ENCODE measurements around the gene TCF7. TPM values are rescaled to one million over a fixed set of nuclear protein-coding genes. Genes with fewer than 3 reads are reported as not detected.

The TCF7 gene
- polyA plus RNA-seq, 1 of the 3 experiments (the other 2 are of a cell fraction) = 2.7 TPM

DNA sequence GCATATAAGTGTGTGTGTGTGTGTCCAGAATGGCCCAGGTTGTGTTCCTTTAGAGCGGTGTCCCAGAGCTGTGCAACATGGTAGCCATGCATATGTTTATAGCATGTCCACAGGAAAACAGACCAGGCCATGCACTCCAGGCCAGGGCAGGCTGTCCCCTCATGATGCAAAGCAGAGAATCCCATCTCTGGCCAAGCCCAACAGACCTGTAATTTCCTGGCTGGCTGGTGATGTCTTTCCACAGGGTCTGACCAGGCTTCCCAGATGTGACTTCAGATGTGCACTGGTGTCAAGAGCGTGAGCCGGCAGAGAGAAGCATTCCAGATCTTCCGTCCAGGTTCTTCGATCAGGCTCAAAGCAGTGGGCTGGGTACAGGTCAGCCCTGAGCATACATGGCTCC, 21.1 kb upstream of the TCF7 start:
- no peaks in the 10 kb centered on the region for H4K20me1 ChIP-seq (ENCODE audit: insufficient read depth)
- peaks cover 0 to 59% of the 10 kb centered on the region in 2 experiments; a peak in 1 of 4 replicates for H3K4me1 ChIP-seq (ENCODE audit: control insufficient read depth in 1 of 2, insufficient read depth in 2 of 2, low read depth in 1 of 2, low read length in 1 of 2)
- 80% methylated on average over 1 of the region's 5 CpGs for WGBS (ENCODE audit: low lambda C conversion rate)
- H3K27me3 ChIP-seq (ENCODE audit: insufficient read depth) = no peaks in the 10 kb centered on the region
- H3K9me3 ChIP-seq = no peaks in the 10 kb centered on the region
- TF ChIP-seq FOXJ3 (CRISPR knock-in tag; IDR thresholded peaks at IDR 0.05) = no peak
- no peak for TF ChIP-seq TCF12 (IDR thresholded peaks at IDR 0.05)
- ChIA-PET CTCF (interaction anchor here (3.4 to 5.3 kb wide), 2 partner anchors 8 to 53 kb away, joined by 20 to 31 read pairs; no protein-coding TSS in a partner anchor), POLR2A (no interaction called here)
- H3K9me2 ChIP-seq = no peaks in the 10 kb centered on the region
- peak overlapping the region in 1 of 2 experiments; percentile 73; a peak in 1 of 4 replicates for H3K27ac ChIP-seq (ENCODE audit: low read depth in 2 of 2, low read length in 1 of 2)
- no peaks in the 10 kb centered on the region for H3F3A ChIP-seq (replicated peaks; ENCODE audit: insufficient read depth)
- H3K36me3 ChIP-seq (replicated peaks in 1 of 2; ENCODE audit: control insufficient read depth in 1 of 2, insufficient read depth in 2 of 2, low read length in 1 of 2) = no peaks in the 10 kb centered on the region
- no peak for DNase-seq
- H3K4me3 ChIP-seq (ENCODE audit: low read depth in 2 of 2, low read length in 1 of 2) = no peak overlapping the region
- H2AFZ ChIP-seq (ENCODE audit: low read depth) = no peak overlapping the region
- H3K4me2 ChIP-seq = no peak overlapping the region
- H3K79me2 ChIP-seq (ENCODE audit: insufficient read depth) = no peaks in the 10 kb centered on the region
- no peak overlapping the region for H3K9ac ChIP-seq

GRCh38 chr5:134095293-134095692, 19.2 kb upstream of the TCF7 start:
- Histone ChIP-seq H3K9me3 (no peaks in the 10 kb centered on the region), H3K36me3 (replicated peaks in 1 of 2; ENCODE audit: control insufficient read depth in 1 of 2, insufficient read depth in 2 of 2, low read length in 1 of 2) (no peaks in the 10 kb centered on the region), H3F3A (replicated peaks; ENCODE audit: insufficient read depth) (no peaks in the 10 kb centered on the region), H3K9ac (no peak overlapping the region), H2AFZ (ENCODE audit: low read depth) (no peak overlapping the region), H4K20me1 (ENCODE audit: insufficient read depth) (no peaks in the 10 kb centered on the region), H3K27ac (ENCODE audit: low read depth in 2 of 2, low read length in 1 of 2) (no peak overlapping the region), H3K4me3 (ENCODE audit: low read depth in 2 of 2, low read length in 1 of 2) (no peak overlapping the region), H3K4me1 (ENCODE audit: control insufficient read depth in 1 of 2, insufficient read depth in 2 of 2, low read depth in 1 of 2, low read length in 1 of 2) (peaks cover 5 to 59% of the 10 kb centered on the region in 2 experiments; a peak in 2 of 4 replicates), H3K4me2 (no peak overlapping the region), H3K9me2 (no peaks in the 10 kb centered on the region), H3K27me3 (ENCODE audit: insufficient read depth) (no peaks in the 10 kb centered on the region), H3K79me2 (ENCODE audit: insufficient read depth) (no peaks in the 10 kb centered on the region)
- ChIA-PET POLR2A (no interaction called here), CTCF (interaction anchor here (1.4 to 5.3 kb wide), 3 partner anchors 9 to 55 kb away, joined by 4 to 31 read pairs (median 7); no protein-coding TSS in a partner anchor)
- DNase-seq = no peak
- WGBS (ENCODE audit: low lambda C conversion rate) = 87% methylated on average over 3 of the region's 3 CpGs
- TF ChIP-seq RCOR1 (IDR thresholded peaks at IDR 0.05; ENCODE audit: low read length) (no peak), CHD2 (IDR thresholded peaks at IDR 0.05; ENCODE audit: low read length, partially characterized antibody) (no peak), MAX (IDR thresholded peaks at IDR 0.05; ENCODE audit: low read depth) (no peak), RFX5 (IDR thresholded peaks at IDR 0.05; ENCODE audit: low read length) (no peak)

DNA sequence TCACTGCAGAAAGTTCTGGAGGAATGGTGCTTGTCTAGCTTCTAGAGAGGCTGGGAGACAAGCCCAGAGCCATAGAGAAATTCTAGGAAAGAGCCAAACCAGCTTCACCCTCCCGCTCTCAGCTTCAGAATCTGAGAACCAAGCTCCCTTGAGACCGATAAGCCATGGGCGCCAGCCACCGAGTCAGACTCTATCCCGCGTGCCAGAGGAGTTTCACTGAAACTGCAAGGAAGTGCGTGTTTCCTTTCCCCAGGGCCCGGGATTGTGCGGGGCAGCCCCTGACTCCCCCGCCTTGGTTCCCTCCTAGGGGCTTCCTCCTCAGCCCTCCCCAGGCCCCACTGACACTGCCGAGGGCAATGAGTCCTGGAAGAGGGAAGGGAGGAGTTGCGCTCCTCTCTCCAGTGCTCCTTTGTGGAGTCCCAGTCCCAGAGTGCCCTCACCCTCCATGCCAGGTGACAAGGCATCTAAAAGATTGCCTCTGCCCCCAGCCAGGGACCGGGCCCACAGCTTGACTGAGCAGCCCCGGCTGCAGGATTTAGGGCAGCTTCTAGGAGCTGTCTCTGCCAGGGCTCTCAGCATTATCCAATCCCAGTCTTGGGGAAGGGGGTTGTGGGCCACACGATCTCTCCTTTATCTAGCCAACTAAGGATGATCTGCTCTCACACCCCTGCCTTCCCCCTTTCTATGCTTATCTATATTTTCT, 18.4 kb upstream of the TCF7 start:
- Histone ChIP-seq H3K27ac (ENCODE audit: low read depth in 2 of 2, low read length in 1 of 2) (no peak overlapping the region; a peak in 1 of 4 replicates), H3K36me3 (replicated peaks in 1 of 2; ENCODE audit: control insufficient read depth in 1 of 2, insufficient read depth in 2 of 2, low read length in 1 of 2) (no peaks in the 10 kb centered on the region), H3F3A (replicated peaks; ENCODE audit: insufficient read depth) (peaks cover 4% of the 10 kb centered on the region), H3K9me3 (no peaks in the 10 kb centered on the region), H3K4me1 (ENCODE audit: control insufficient read depth in 1 of 2, insufficient read depth in 2 of 2, low read depth in 1 of 2, low read length in 1 of 2) (peaks cover 12 to 62% of the 10 kb centered on the region in 2 experiments), H3K27me3 (ENCODE audit: insufficient read depth) (no peaks in the 10 kb centered on the region), H3K4me2 (no peak overlapping the region), H3K9me2 (no peaks in the 10 kb centered on the region), H2AFZ (ENCODE audit: low read depth) (no peak overlapping the region), H3K9ac (no peak overlapping the region), H3K4me3 (ENCODE audit: low read depth in 2 of 2, low read length in 1 of 2) (no peak overlapping the region), H4K20me1 (ENCODE audit: insufficient read depth) (no peaks in the 10 kb centered on the region), H3K79me2 (ENCODE audit: insufficient read depth) (no peaks in the 10 kb centered on the region)
- no peak for DNase-seq
- ChIA-PET CTCF (interaction anchor here (1.4 to 5.3 kb wide), 3 partner anchors 8 to 56 kb away, joined by 4 to 31 read pairs (median 7); no protein-coding TSS in a partner anchor), POLR2A (no interaction called here)
- 95% methylated on average over 9 of the region's 15 CpGs for WGBS (ENCODE audit: low lambda C conversion rate)
- TF ChIP-seq TCF12 (IDR thresholded peaks at IDR 0.05) = no peak
- no peak for TF ChIP-seq POLR2AphosphoS5 (IDR thresholded peaks at IDR 0.05; ENCODE audit: low read depth, low read length)
- no peak for TF ChIP-seq REST (IDR thresholded peaks at IDR 0.05; ENCODE audit: low read depth, low read length)
- no peak for TF ChIP-seq USF2 (IDR thresholded peaks at IDR 0.05; ENCODE audit: borderline replicate concordance, low read depth, low read length)
- TF ChIP-seq, protein P1, sequence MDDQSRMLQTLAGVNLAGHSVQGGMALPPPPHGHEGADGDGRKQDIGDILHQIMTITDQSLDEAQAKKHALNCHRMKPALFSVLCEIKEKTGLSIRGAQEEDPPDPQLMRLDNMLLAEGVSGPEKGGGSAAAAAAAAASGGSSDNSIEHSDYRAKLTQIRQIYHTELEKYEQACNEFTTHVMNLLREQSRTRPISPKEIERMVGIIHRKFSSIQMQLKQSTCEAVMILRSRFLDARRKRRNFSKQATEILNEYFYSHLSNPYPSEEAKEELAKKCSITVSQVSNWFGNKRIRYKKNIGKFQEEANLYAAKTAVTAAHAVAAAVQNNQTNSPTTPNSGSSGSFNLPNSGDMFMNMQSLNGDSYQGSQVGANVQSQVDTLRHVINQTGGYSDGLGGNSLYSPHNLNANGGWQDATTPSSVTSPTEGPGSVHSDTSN (IDR thresholded peaks at IDR 0.05) = no peak
- TF ChIP-seq JUND (IDR thresholded peaks at IDR 0.05) = no peak
- no peak for TF ChIP-seq NFIC (IDR thresholded peaks at IDR 0.05; ENCODE audit: borderline replicate concordance)
- TF ChIP-seq RCOR1 (IDR thresholded peaks at IDR 0.05; ENCODE audit: low read length) = no peak
- TF ChIP-seq ZBTB33 (IDR thresholded peaks at IDR 0.05; ENCODE audit: borderline replicate concordance, low read depth) = no peak

Measured in SK-N-SH (cell line).